ENCODE results near the gene SPTA1. TPM values are rescaled to one million over a fixed set of nuclear protein-coding genes. Genes with fewer than 3 reads are reported as not detected.

SPTA1 gene
- total RNA-seq, 1 donor from 2014 or later, result not detected

DNA sequence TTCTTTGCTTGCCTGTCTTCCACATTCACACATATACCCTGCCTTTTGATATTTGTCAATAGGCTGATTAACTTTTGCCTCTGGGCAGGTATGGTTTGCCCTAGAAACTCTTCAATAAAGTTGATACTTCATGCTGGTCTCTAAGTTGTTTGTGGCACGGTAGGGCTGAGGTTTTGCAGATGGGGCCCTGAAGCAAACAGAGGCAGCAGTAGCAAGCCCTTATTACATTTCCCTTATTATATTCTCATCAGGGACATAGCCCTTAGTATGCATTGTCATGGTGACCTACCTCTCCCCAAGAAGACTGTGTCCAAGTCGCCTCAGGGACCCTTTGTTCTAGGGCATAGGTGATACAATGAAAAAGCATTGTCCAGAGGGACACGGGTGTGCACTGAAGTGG is 116.0 kb downstream of the SPTA1 start, which contains the start of gene OR6P1:
OR6P1 (minus strand) TSS at position 101 of the 400 bp plus-strand sequence. CDS start 6,976 bp downstream, outside the sequence.
- no peaks in the 10 kb centered on the region for H3K9me3 ChIP-seq
- no peaks in the 10 kb centered on the region for H3K4me1 ChIP-seq
- H3K27me3 ChIP-seq, result no peaks in the 10 kb centered on the region
- no peak within 1 kb of the TSS for H3K4me3 ChIP-seq
- TF ChIP-seq, protein P1, sequence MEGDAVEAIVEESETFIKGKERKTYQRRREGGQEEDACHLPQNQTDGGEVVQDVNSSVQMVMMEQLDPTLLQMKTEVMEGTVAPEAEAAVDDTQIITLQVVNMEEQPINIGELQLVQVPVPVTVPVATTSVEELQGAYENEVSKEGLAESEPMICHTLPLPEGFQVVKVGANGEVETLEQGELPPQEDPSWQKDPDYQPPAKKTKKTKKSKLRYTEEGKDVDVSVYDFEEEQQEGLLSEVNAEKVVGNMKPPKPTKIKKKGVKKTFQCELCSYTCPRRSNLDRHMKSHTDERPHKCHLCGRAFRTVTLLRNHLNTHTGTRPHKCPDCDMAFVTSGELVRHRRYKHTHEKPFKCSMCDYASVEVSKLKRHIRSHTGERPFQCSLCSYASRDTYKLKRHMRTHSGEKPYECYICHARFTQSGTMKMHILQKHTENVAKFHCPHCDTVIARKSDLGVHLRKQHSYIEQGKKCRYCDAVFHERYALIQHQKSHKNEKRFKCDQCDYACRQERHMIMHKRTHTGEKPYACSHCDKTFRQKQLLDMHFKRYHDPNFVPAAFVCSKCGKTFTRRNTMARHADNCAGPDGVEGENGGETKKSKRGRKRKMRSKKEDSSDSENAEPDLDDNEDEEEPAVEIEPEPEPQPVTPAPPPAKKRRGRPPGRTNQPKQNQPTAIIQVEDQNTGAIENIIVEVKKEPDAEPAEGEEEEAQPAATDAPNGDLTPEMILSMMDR (IDR thresholded peaks at IDR 0.05), result no peak
- H3K36me3 ChIP-seq, result no peaks in the 10 kb centered on the region
- DNase-seq (no peak), ATAC-seq (no peak)
- intact Hi-C loops (cut with DNase I), result no loop called here
- H3K27ac ChIP-seq, result no peak within 1 kb of the TSS

GRCh38 chr1:158564608-158565007 is 121.9 kb downstream of the SPTA1 start:
- no peaks in the 10 kb centered on the region for H3K4me1 ChIP-seq
- H3K36me3 ChIP-seq, result no peaks in the 10 kb centered on the region
- H3K27ac ChIP-seq, result no peak overlapping the region
- H3K4me3 ChIP-seq, result no peak overlapping the region
- intact Hi-C loops (cut with DNase I), result no loop called here
- no peaks in the 10 kb centered on the region for H3K9me3 ChIP-seq
- ATAC-seq (no peak), DNase-seq (no peak)
- TF ChIP-seq, protein P1 (IDR thresholded peaks at IDR 0.05), result no peak
- no peaks in the 10 kb centered on the region for H3K27me3 ChIP-seq

DNA sequence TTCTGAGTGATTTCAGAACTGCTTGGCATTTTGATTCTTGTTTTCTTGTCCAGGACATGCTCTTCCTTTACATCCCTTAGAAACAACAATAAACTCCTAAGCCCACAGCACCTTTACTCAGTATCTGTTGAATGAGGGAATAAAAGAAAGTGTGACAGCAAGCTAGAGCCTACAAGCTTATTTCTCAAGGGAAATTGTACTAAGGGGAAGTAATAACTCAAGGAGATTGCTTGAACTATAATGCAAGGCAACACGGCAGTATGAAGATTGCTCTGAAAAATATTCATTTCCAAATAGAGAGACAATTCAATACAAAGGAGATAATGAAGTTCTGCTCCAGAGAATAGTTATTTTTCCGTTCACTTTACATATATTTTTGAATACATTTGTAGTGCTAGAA is 122.7 kb downstream of the SPTA1 start:
- H3K9me3 ChIP-seq, result no peaks in the 10 kb centered on the region
- H3K27me3 ChIP-seq, result no peaks in the 10 kb centered on the region
- no peaks in the 10 kb centered on the region for H3K4me1 ChIP-seq
- H3K4me3 ChIP-seq, result no peak overlapping the region
- no peak overlapping the region for H3K27ac ChIP-seq
- intact Hi-C loops (cut with DNase I), result no loop called here
- DNase-seq (no peak), ATAC-seq (no peak)
- H3K36me3 ChIP-seq, result no peaks in the 10 kb centered on the region
- TF ChIP-seq, protein P1 (IDR thresholded peaks at IDR 0.05), result no peak

Other genes with a start within 250 kb of the SPTA1 start
- not detected for gene OR10K1, start 224.9 kb downstream of the SPTA1 start, total RNA-seq
- not detected for gene OR10R2, start 214.5 kb downstream of the SPTA1 start, total RNA-seq
- not detected for gene OR6Y1, start 132.3 kb downstream of the SPTA1 start, total RNA-seq
- gene OR6P1, start 116.1 kb downstream of the SPTA1 start, total RNA-seq, result not detected
- not detected for gene OR10X1, start 106.8 kb downstream of the SPTA1 start, total RNA-seq
- gene OR10Z1, start 81.4 kb downstream of the SPTA1 start, total RNA-seq, result not detected
- gene OR6K2, start 13.9 kb upstream of the SPTA1 start, total RNA-seq, result not detected
- 2.3 TPM for gene OR6K3, start 34.0 kb upstream of the SPTA1 start, total RNA-seq
- not detected for gene OR6K6, start 68.0 kb upstream of the SPTA1 start, total RNA-seq
- 2.3 TPM for gene OR6N1, start 85.5 kb upstream of the SPTA1 start, total RNA-seq
- 0.72 TPM for gene OR6N2, start 94.5 kb upstream of the SPTA1 start, total RNA-seq
- 45.5 TPM for gene MNDA, start 144.6 kb upstream of the SPTA1 start, total RNA-seq
- 2.6 TPM for gene PYHIN1, start 244.8 kb upstream of the SPTA1 start, total RNA-seq

Data from upper lobe of right lung (tissue), 1 donor.